Measurements from ENCODE around the gene ARL5C.
A peak's percentile ranks its signal among the peaks of the same experiment; 100 is the strongest.

ARL5C gene

DNA sequence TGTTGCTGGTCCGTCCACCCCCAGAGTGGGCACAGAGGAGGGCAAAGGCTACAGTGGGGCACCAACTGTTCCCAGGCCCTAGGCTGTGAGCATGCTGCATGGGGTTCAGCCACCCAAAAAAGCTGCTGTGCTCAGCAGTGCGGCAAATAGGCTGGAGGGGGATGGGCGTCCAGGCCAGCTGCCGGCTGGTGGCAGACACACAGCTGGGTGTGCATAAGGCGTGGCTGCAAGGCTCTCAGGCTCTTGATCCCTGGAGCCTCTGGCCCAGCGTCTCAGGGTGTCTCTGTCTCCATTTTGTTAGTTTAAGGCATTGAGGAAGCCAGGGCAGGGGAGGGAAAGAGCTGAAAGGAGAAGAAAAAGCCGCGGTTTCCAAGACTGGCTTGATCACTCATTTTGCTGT is 42.9 kb upstream of the ARL5C start:
- no peaks in the 10 kb centered on the region for H3K9me2 ChIP-seq (replicated peaks; ENCODE audit: control insufficient read depth, low read length)
- peaks cover 65% of the 10 kb centered on the region for H3K4me1 ChIP-seq (ENCODE audit: control insufficient read depth, low read length)
- peaks cover 13% of the 10 kb centered on the region for H3K36me3 ChIP-seq (ENCODE audit: control insufficient read depth, low read length)
- H3K4me3 ChIP-seq (ENCODE audit: low read length): peak overlapping the region; percentile 73
- H4K20me1 ChIP-seq (ENCODE audit: control insufficient read depth, insufficient read depth, low read depth, low read length): no peaks in the 10 kb centered on the region
- no peaks in the 10 kb centered on the region for H3K27me3 ChIP-seq (ENCODE audit: control insufficient read depth, low read length)
- TF ChIP-seq EZH2phosphoT487 (IDR thresholded peaks at IDR 0.05; ENCODE audit: borderline replicate concordance, low read length): no peak
- TF ChIP-seq, protein P1, sequence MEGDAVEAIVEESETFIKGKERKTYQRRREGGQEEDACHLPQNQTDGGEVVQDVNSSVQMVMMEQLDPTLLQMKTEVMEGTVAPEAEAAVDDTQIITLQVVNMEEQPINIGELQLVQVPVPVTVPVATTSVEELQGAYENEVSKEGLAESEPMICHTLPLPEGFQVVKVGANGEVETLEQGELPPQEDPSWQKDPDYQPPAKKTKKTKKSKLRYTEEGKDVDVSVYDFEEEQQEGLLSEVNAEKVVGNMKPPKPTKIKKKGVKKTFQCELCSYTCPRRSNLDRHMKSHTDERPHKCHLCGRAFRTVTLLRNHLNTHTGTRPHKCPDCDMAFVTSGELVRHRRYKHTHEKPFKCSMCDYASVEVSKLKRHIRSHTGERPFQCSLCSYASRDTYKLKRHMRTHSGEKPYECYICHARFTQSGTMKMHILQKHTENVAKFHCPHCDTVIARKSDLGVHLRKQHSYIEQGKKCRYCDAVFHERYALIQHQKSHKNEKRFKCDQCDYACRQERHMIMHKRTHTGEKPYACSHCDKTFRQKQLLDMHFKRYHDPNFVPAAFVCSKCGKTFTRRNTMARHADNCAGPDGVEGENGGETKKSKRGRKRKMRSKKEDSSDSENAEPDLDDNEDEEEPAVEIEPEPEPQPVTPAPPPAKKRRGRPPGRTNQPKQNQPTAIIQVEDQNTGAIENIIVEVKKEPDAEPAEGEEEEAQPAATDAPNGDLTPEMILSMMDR (IDR thresholded peaks at IDR 0.05; ENCODE audit: low read depth, low read length, poor library complexity, severe bottlenecking): no peak
- H3F3A ChIP-seq (ENCODE audit: control insufficient read depth, insufficient read depth): peaks cover 39% of the 10 kb centered on the region
- peak overlapping the region; percentile 94 for H3K27ac ChIP-seq (ENCODE audit: low read depth, low read length)
- no peaks in the 10 kb centered on the region for H3K79me2 ChIP-seq (ENCODE audit: control insufficient read depth, low read length)
- no peaks in the 10 kb centered on the region for H3K9me3 ChIP-seq (ENCODE audit: control insufficient read depth, insufficient read depth, low read length)
- peak overlapping the region; percentile 86 for H3K4me2 ChIP-seq (ENCODE audit: low read length)

DNA sequence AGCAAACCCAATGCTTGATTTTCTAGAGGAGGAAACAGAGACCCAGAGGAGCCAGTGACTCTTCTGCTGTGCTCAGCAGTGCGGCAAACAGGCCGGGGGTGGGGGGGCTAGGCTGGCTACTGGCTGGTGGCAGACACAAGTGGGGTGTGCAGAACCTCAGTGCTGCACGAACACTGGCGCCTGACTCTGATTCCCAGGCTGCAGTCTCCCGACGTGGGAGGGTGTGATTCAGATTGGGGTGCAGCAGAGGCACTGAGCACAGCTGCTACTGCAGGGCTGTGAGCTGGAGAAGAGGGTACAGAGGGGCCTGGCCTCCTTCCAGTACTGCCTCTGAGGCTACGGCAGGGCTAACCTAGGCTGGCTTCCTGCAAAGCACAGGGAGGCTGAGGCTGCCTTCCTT is 42.2 kb upstream of the ARL5C start:
- peak overlapping the region; percentile 86 for H3K4me2 ChIP-seq (ENCODE audit: low read length)
- no peaks in the 10 kb centered on the region for H4K20me1 ChIP-seq (ENCODE audit: control insufficient read depth, insufficient read depth, low read depth, low read length)
- TF ChIP-seq, protein P1 (IDR thresholded peaks at IDR 0.05; ENCODE audit: low read depth, low read length, poor library complexity, severe bottlenecking): no peak
- no peak for TF ChIP-seq EZH2phosphoT487 (IDR thresholded peaks at IDR 0.05; ENCODE audit: borderline replicate concordance, low read length)
- H3F3A ChIP-seq (ENCODE audit: control insufficient read depth, insufficient read depth): peaks cover 46% of the 10 kb centered on the region
- H3K27ac ChIP-seq (ENCODE audit: low read depth, low read length): peak overlapping the region; percentile 94
- no peaks in the 10 kb centered on the region for H3K9me2 ChIP-seq (replicated peaks; ENCODE audit: control insufficient read depth, low read length)
- peaks cover 71% of the 10 kb centered on the region for H3K4me1 ChIP-seq (ENCODE audit: control insufficient read depth, low read length)
- no peaks in the 10 kb centered on the region for H3K27me3 ChIP-seq (ENCODE audit: control insufficient read depth, low read length)
- peak overlapping the region; percentile 73 for H3K4me3 ChIP-seq (ENCODE audit: low read length)
- no peaks in the 10 kb centered on the region for H3K9me3 ChIP-seq (ENCODE audit: control insufficient read depth, insufficient read depth, low read length)
- H3K79me2 ChIP-seq (ENCODE audit: control insufficient read depth, low read length): no peaks in the 10 kb centered on the region
- H3K36me3 ChIP-seq (ENCODE audit: control insufficient read depth, low read length): peaks cover 21% of the 10 kb centered on the region

- H3K4me1 ChIP-seq (ENCODE audit: control insufficient read depth, low read length): peaks cover 78% of the 10 kb centered on the region
- TF ChIP-seq, protein P1 (IDR thresholded peaks at IDR 0.05; ENCODE audit: low read depth, low read length, poor library complexity, severe bottlenecking): no peak
- TF ChIP-seq EZH2phosphoT487 (IDR thresholded peaks at IDR 0.05; ENCODE audit: borderline replicate concordance, low read length): no peak
- H3K27me3 ChIP-seq (ENCODE audit: control insufficient read depth, low read length): no peaks in the 10 kb centered on the region
- no peak overlapping the region for H3K4me3 ChIP-seq (ENCODE audit: low read length)
- peaks cover 51% of the 10 kb centered on the region for H3K36me3 ChIP-seq (ENCODE audit: control insufficient read depth, low read length)
- no peak overlapping the region for H3K4me2 ChIP-seq (ENCODE audit: low read length)
- peaks cover 28% of the 10 kb centered on the region for H3K79me2 ChIP-seq (ENCODE audit: control insufficient read depth, low read length)
- peak overlapping the region; percentile 31; the same call in 1 of the 2 replicates for H3K27ac ChIP-seq (ENCODE audit: low read depth, low read length)
- H4K20me1 ChIP-seq (ENCODE audit: control insufficient read depth, insufficient read depth, low read depth, low read length): peaks cover 8% of the 10 kb centered on the region; the same call in 1 of the 2 replicates
- no peaks in the 10 kb centered on the region for H3K9me3 ChIP-seq (ENCODE audit: control insufficient read depth, insufficient read depth, low read length)
- no peaks in the 10 kb centered on the region for H3K9me2 ChIP-seq (replicated peaks; ENCODE audit: control insufficient read depth, low read length)
- peaks cover 71% of the 10 kb centered on the region for H3F3A ChIP-seq (ENCODE audit: control insufficient read depth, insufficient read depth)
These were observed 39.2 kb upstream of the ARL5C start for GRCh38 chr17:39205112-39205526.

All from DOHH2 (cell line).